H9 (cell line): ENCODE measurements around the gene NECAB3. TPM values are rescaled to one million over a fixed set of nuclear protein-coding genes. Genes with fewer than 3 reads are reported as not detected.

Source experiments
- DNase-seq: peaks from one replicate; pipeline ENCODE4 v3.0.0-alpha.2; 2017
- H2AFZ ChIP-seq: one replicate; pipeline ENCODE4 v1.6.1; 2013; ENCODE audit warnings: mild to moderate bottlenecking, low read length, control low read depth, moderate library complexity
- H2AK5ac ChIP-seq: 2 replicates; pipeline ENCODE4 v1.6.1; 2013; ENCODE audit warnings: low read length, control low read depth, mixed read lengths; ENCODE audit not compliant: insufficient read length
- H2BK120ac ChIP-seq: one replicate; pipeline ENCODE4 v1.6.1; 2013; ENCODE audit warnings: low read depth, mild to moderate bottlenecking, low read length, control low read depth, inconsistent platforms; ENCODE audit not compliant: poor library complexity, severe bottlenecking
- H2BK12ac ChIP-seq: 2 replicates; pipeline ENCODE4 v1.6.1; 2013; ENCODE audit warnings: low read length, control low read depth, mixed read lengths, low read depth; ENCODE audit not compliant: insufficient read length
- H2BK15ac ChIP-seq: 2 replicates; pipeline ENCODE4 v1.6.1; 2013; ENCODE audit warnings: low read depth, low read length, control low read depth
- H2BK20ac ChIP-seq: one replicate; pipeline ENCODE4 v1.6.1; 2013; ENCODE audit warnings: low read depth, mild to moderate bottlenecking, low read length, control low read depth, inconsistent platforms; ENCODE audit not compliant: poor library complexity, severe bottlenecking
- H2BK5ac ChIP-seq: 2 replicates; pipeline ENCODE4 v1.6.1; 2013; ENCODE audit warnings: low read length, control low read depth, mixed read lengths; ENCODE audit not compliant: insufficient read length
- H3K14ac ChIP-seq: 2 replicates; pipeline ENCODE4 v1.6.1; 2013; ENCODE audit warnings: low read length, control low read depth; ENCODE audit not compliant: insufficient read depth
- H3K18ac ChIP-seq: 2 replicates; pipeline ENCODE4 v1.6.1; 2013; ENCODE audit warnings: low read depth, mild to moderate bottlenecking, mixed read lengths, low read length, control low read depth; ENCODE audit not compliant: insufficient read length
- H3K23ac ChIP-seq: 2 replicates; pipeline ENCODE4 v1.6.1; 2013; ENCODE audit warnings: low read length, control low read depth, mixed read lengths, low read depth; ENCODE audit not compliant: insufficient read length
- H3K23me2 ChIP-seq: 2 replicates; pipeline ENCODE4 v1.6.1; 2013; ENCODE audit warnings: low read depth, mild to moderate bottlenecking, mixed read lengths, low read length, control low read depth; ENCODE audit not compliant: insufficient read length, poor library complexity, severe bottlenecking
- H3K27ac ChIP-seq: 2 replicates; pipeline ENCODE4 v1.5.1; 2013; ENCODE audit warnings: low read length, control low read depth, mixed read lengths, low read depth; ENCODE audit not compliant: insufficient read length
- H3K27me3 ChIP-seq: 2 replicates; pipeline ENCODE4 v1.6.1; 2013; ENCODE audit warnings: low read length, control low read depth, inconsistent platforms; ENCODE audit not compliant: insufficient read depth
- H3K4ac ChIP-seq: 2 replicates; pipeline ENCODE4 v1.6.1; 2013; ENCODE audit warnings: low read depth, mild to moderate bottlenecking, control low read depth, inconsistent platforms, low read length, moderate library complexity
- H3K4me1 ChIP-seq: 2 replicates; pipeline ENCODE4 v1.6.1; 2013; ENCODE audit warnings: low read length, control low read depth, inconsistent platforms; ENCODE audit not compliant: insufficient read depth
- H3K4me2 ChIP-seq: 2 replicates; pipeline ENCODE4 v1.6.1; 2013; ENCODE audit warnings: low read length, control low read depth, mixed read lengths; ENCODE audit not compliant: insufficient read length, insufficient read depth
- H3K56ac ChIP-seq: 2 replicates; pipeline ENCODE4 v1.6.1; 2013; ENCODE audit warnings: low read depth, mild to moderate bottlenecking, mixed read lengths, low read length, control low read depth; ENCODE audit not compliant: insufficient read length
- H3K79me1 ChIP-seq: 2 replicates; pipeline ENCODE4 v1.6.1; 2013; ENCODE audit warnings: low read depth, mild to moderate bottlenecking, moderate library complexity, low read length, control low read depth, inconsistent platforms; ENCODE audit not compliant: insufficient read depth, poor library complexity, severe bottlenecking
- H3K79me2 ChIP-seq: 2 replicates; pipeline ENCODE4 v1.6.1; 2013; ENCODE audit warnings: low read length, control low read depth, inconsistent platforms; ENCODE audit not compliant: insufficient read depth
- H3K9ac ChIP-seq: 2 replicates; pipeline ENCODE4 v1.6.1; 2013; ENCODE audit warnings: low read length, control low read depth, mixed read lengths; ENCODE audit not compliant: insufficient read length; ENCODE audit errors: extremely low read depth
- H3K9me3 ChIP-seq: one replicate; pipeline ENCODE4 v1.6.1; 2013; ENCODE audit warnings: low read depth, low read length, inconsistent platforms; ENCODE audit not compliant: control insufficient read depth
- H3T11ph ChIP-seq: one replicate; pipeline ENCODE4 v1.6.1; 2013; ENCODE audit warnings: mild to moderate bottlenecking, low read length, control low read depth, inconsistent platforms
- H4K20me1 ChIP-seq: one replicate; pipeline ENCODE4 v1.6.1; 2013; ENCODE audit not compliant: control insufficient read depth, insufficient read length, insufficient read depth
- H4K5ac ChIP-seq: 2 replicates; pipeline ENCODE4 v1.6.1; 2013; ENCODE audit warnings: low read depth, mild to moderate bottlenecking, mixed read lengths, low read length, control low read depth; ENCODE audit not compliant: insufficient read length
- H4K8ac ChIP-seq: replicated peaks from 2 replicates; pipeline ENCODE4 v1.6.1; 2013; ENCODE audit warnings: low read length, control low read depth, mixed read lengths, low read depth; ENCODE audit not compliant: insufficient read length
- H4K91ac ChIP-seq: 2 replicates; pipeline ENCODE4 v1.6.1; 2013; ENCODE audit warnings: low read depth, mild to moderate bottlenecking, moderate library complexity, mixed read lengths, low read length, control low read depth; ENCODE audit not compliant: insufficient read length
- H3K27ac Mint-ChIP-seq, 3 experiments: 2 replicates in 2 of 3; 3 replicates in 1 of 3; pipeline ENCODE4 v1.8.0; 2020 to 2021; ENCODE audit warnings: mixed read lengths in 3 of 3, mild to moderate bottlenecking in 1 of 3, moderate library complexity in 1 of 3
- H3K27me3 Mint-ChIP-seq: 2 replicates; pipeline ENCODE4 v1.8.0; 2021; ENCODE audit warnings: low read depth, mild to moderate bottlenecking, moderate library complexity, mixed read lengths
- H3K36me3 Mint-ChIP-seq, 3 experiments: 2 replicates in 2 of 3; 3 replicates in 1 of 3; pipeline ENCODE4 v1.8.0; 2020 to 2021; ENCODE audit warnings: low read depth in 3 of 3, mixed read lengths in 3 of 3; ENCODE audit not compliant: insufficient read depth in 1 of 3
- H3K4me1 Mint-ChIP-seq, 2 experiments: 2 replicates each; pipeline ENCODE4 v1.8.0; 2020; ENCODE audit warnings: mixed read lengths in 2 of 2
- H3K4me3 Mint-ChIP-seq, 2 experiments: 2 replicates in 1 of 2; 3 replicates in 1 of 2; pipeline ENCODE4 v1.8.0; 2020 to 2021; ENCODE audit warnings: mild to moderate bottlenecking in 2 of 2, mixed read lengths in 2 of 2, moderate library complexity in 1 of 2
- H3K9me3 Mint-ChIP-seq, 2 experiments: 2 replicates in 1 of 2; 3 replicates in 1 of 2; pipeline ENCODE4 v1.8.0; 2020; ENCODE audit warnings: mild to moderate bottlenecking in 2 of 2, mixed read lengths in 2 of 2, moderate library complexity in 1 of 2
- CTCF ChIP-seq: fragments of 200-600 bp; sonication (generic); conservative IDR thresholded peaks from 3 replicates; pipeline ENCODE4 v1.8.0; 2021; ENCODE audit warnings: antibody characterized with exemption, mild to moderate bottlenecking
- WGBS: extraction: QIAGEN DNeasy Blood & Tissue Kit; methylation state at CpG from one replicate; pipeline ENCODE4 v1.1.7; 2013; ENCODE audit warnings: missing lambda C conversion rate, low lambda C conversion rate, mixed read lengths; ENCODE audit not compliant: insufficient read length; ENCODE audit errors: extremely low coverage; 5-methylcytosine and 5-hydroxymethylcytosine counted together
- total RNA-seq: library from RNA; stranded (reverse); gene quantifications from 2 replicates; pipeline ENCODE4 v1.2.1, GENCODE V29; 2021

Gene NECAB3
- total RNA-seq, 1 experiment from 2014 or later, result 57.7 TPM

GRCh38 chr20:33664085-33664761 is 10.0 kb downstream of the NECAB3 start:
- Histone ChIP-seq H2AK5ac (no peak overlapping the region), H3K27ac (no peak overlapping the region), H2BK20ac (no peak overlapping the region), H2BK12ac (no peak overlapping the region), H3K79me1 (no peaks in the 10 kb centered on the region), H4K8ac (no peak overlapping the region), H3K56ac (no peak overlapping the region), H3K18ac (peak overlapping the region; percentile 83), H2BK5ac (no peak overlapping the region), H4K20me1 (no peaks in the 10 kb centered on the region), H3K4ac (no peak overlapping the region), H4K91ac (no peak overlapping the region), H2BK120ac (no peak overlapping the region), H2BK15ac (no peak overlapping the region), H3K27me3 (no peaks in the 10 kb centered on the region), H2AFZ (no peak overlapping the region), H3T11ph (no peak overlapping the region), H3K9ac (peak overlapping the region; percentile 60), H3K4me2 (peak overlapping the region; percentile 78), H3K79me2 (no peaks in the 10 kb centered on the region), H3K23me2 (peaks cover 18% of the 10 kb centered on the region), H3K14ac (peak overlapping the region; percentile 90), H4K5ac (no peak overlapping the region), H3K4me1 (no peaks in the 10 kb centered on the region; the same call in 1 of the 2 replicates), H3K23ac (no peak overlapping the region), H3K9me3 (no peaks in the 10 kb centered on the region)
- Mint-ChIP-seq H3K27me3 (peaks cover 4% of the 10 kb centered on the region), H3K36me3 (peaks cover 12 to 38% (median 14%) of the 10 kb centered on the region in 3 experiments), H3K4me1 (peaks cover 29 to 32% of the 10 kb centered on the region in 2 experiments), H3K27ac (peak overlapping the region in 2 of 3 experiments; percentile 86; a peak in 4 of 7 replicates), H3K4me3 (peak overlapping the region; percentile 81), H3K9me3 (no peaks in the 10 kb centered on the region)
- no peak for TF ChIP-seq CTCF
- DNase-seq, result no peak
- WGBS, result no CpG with 5 or more reads among the region's 9 CpGs
